ENCODE measurements around the gene POC1A. TPM values are rescaled to one million over a fixed set of nuclear protein-coding genes. Genes with fewer than 3 reads are reported as not detected.

Gene POC1A
- total RNA-seq, 2 experiments from 2014 or later, result 0.22 to 0.39 TPM

DNA sequence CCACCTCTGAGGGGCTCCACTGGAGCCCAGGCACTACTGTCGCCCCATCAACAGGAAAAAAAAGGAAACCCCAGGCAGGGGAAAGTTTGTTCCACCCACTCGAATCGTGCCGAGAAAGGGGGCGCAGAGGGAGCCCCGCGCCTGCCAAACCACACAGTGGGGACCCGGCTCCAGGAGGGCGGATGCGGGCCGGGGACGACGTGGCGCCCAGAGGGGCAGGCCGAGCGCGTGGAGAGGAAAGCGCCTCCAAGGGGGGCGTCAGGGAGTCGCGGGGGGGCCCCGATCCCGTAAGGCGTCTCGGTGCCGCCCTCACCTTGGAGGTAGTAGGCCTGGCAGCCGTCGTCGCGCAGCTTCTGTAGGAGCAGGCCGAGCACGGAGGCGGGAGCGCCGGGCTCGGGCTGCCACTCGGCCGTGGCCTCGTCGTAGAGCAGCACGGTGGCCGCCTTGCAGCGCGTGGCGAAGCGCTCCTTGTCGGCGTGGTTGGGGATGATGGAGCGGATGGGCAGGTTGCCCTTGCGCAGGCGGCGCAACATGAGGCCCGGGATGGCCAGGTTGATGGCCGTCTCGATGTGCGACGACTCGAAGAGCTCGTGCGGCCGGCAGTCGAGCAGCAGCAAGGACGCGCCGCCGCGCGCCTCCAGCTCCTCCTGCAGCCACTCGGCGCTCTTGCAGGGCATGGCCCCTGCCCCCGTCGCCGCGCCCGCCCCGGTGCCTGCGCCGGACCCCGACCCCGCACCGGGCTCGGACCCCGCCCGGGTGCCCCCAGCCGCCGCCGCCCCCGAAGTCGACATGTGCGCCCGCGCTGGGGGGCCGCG, 98.5 kb downstream of the POC1A start:
- Mint-ChIP-seq H3K27me3 (no peaks in the 10 kb centered on the region), H3K9me3 (no peaks in the 10 kb centered on the region), H3K4me3 (peak overlapping the region; percentile 93), H3K36me3 (ENCODE audit: low read depth) (peaks cover 46% of the 10 kb centered on the region), H3K4me1 (ENCODE audit: low read depth) (peaks cover 48% of the 10 kb centered on the region), H3K27ac (peak overlapping the region; percentile 89)
- H3K9me3 ChIP-seq (ENCODE audit: control insufficient read depth in 1 of 2, insufficient read depth in 1 of 2, low read length in 2 of 2), result no peaks in the 10 kb centered on the region
- peaks cover 13% of the 10 kb centered on the region for H3K36me3 ChIP-seq (ENCODE audit: insufficient read depth, low read length)
- DNase-seq, result peak in 13 of 14 experiments; percentile 22 to 82 (median 37)
- TF ChIP-seq, protein P1, sequence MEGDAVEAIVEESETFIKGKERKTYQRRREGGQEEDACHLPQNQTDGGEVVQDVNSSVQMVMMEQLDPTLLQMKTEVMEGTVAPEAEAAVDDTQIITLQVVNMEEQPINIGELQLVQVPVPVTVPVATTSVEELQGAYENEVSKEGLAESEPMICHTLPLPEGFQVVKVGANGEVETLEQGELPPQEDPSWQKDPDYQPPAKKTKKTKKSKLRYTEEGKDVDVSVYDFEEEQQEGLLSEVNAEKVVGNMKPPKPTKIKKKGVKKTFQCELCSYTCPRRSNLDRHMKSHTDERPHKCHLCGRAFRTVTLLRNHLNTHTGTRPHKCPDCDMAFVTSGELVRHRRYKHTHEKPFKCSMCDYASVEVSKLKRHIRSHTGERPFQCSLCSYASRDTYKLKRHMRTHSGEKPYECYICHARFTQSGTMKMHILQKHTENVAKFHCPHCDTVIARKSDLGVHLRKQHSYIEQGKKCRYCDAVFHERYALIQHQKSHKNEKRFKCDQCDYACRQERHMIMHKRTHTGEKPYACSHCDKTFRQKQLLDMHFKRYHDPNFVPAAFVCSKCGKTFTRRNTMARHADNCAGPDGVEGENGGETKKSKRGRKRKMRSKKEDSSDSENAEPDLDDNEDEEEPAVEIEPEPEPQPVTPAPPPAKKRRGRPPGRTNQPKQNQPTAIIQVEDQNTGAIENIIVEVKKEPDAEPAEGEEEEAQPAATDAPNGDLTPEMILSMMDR (IDR thresholded peaks at IDR 0.05), result no peak
- peak overlapping the region; percentile 97 for H3K4me3 ChIP-seq (ENCODE audit: low read length)
- ChIA-PET POLR2A (interaction anchor here (0.8 to 3.4 kb wide), 16 partner anchors 8 to 556 kb away, joined by 3 to 35 read pairs (median 4); partner anchors contain the start of genes ACY1, ALAS1, DCAF1 and POC1A), CTCF (interaction anchor here (0.9 to 2.1 kb wide), 8 partner anchors 53 to 99 kb away, joined by 3 to 16 read pairs (median 4); partner anchors contain the start of genes ABHD14B, POC1A and RPL29)
- no peaks in the 10 kb centered on the region for H3K27me3 ChIP-seq (ENCODE audit: control insufficient read depth in 1 of 2, insufficient read depth in 2 of 2, low read length in 2 of 2)
- peak; percentile 9 for ATAC-seq (ENCODE audit: poor library complexity)
- H3K4me1 ChIP-seq (ENCODE audit: insufficient read depth, low read length), result peaks cover 59% of the 10 kb centered on the region
- intact Hi-C loops (cut with DNase I, micrococcal nuclease), result loop anchor here (2.0 to 5.0 kb wide), 6 partner anchors 53 to 482 kb away; partner anchors contain the start of genes ALAS1 (in 1 of the 2), PARP3 (in 1 of the 2), TEX264 (in 1 of the 2) and UQCC5 (in 1 of the 2)
- peak overlapping the region; percentile 65 to 70 for H3K27ac ChIP-seq (ENCODE audit: low read depth in 1 of 2, low read length in 2 of 2)

DNA sequence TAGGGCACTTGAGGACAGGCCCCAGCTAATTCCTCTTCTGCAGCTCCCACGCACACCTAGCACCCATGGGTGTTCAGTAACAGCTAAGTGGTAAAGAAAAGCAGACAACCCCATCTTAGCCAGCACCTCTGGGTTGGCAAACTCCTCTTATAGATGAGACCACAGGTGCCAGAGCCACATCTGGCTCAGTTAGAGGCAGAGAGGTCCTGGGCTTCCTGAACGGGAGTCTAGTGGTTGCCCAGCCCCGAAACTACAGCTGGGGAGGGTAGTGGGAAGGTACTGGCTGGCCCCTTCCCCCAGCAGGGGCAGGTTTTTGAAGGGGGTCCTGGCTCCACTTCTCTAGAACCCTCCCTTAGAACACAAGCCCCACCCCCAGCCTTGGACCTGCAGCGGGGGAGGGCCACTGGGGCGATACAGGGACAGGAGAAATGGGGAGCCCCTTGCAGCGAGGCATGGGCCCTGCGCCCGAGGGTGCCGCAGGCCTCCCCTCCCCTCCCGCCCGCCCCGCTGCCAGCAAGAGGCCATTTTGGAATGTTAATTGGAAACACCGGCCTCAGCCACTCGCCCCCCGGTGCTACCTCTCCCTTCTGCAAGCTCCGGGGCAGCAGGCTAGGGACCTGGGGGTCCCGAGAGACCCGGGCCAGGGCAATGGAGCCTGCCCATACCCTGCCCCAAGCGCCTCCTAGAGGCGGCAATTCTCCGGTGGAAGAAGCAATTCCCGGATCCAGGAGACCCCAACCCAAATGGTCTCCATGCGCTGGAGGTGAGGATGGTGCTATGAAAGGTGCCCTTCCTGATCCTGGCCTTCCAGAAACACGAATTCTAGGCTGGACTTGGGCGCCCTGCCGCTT, 99.3 kb downstream of the POC1A start:
- H3K36me3 Mint-ChIP-seq (ENCODE audit: low read depth), result peaks cover 53% of the 10 kb centered on the region
- H3K9me3 ChIP-seq (ENCODE audit: control insufficient read depth in 1 of 2, insufficient read depth in 1 of 2, low read length in 2 of 2), result no peaks in the 10 kb centered on the region
- H3K4me1 ChIP-seq (ENCODE audit: insufficient read depth, low read length), result peaks cover 66% of the 10 kb centered on the region
- peak in 7 of 14 experiments; percentile 5 to 49 (median 25) for DNase-seq
- peak overlapping the region; percentile 76 to 83 for H3K27ac ChIP-seq (ENCODE audit: low read depth in 1 of 2, low read length in 2 of 2)
- ChIA-PET POLR2A (interaction anchor here (1.1 to 2.9 kb wide), 2 partner anchors 59 to 72 kb away, joined by 3 to 13 read pairs; partner anchors contain the start of genes ACY1 and RPL29), CTCF (interaction anchor here (1.7 to 2.1 kb wide), 2 partner anchors 66 to 68 kb away, joined by 6 to 10 read pairs; no protein-coding TSS in a partner anchor)
- intact Hi-C loops (cut with DNase I, micrococcal nuclease), result loop anchor here (2.0 to 5.0 kb wide), 5 partner anchors 52 to 482 kb away; partner anchors contain the start of genes ALAS1 (in 1 of the 2), TEX264 (in 1 of the 2) and UQCC5 (in 1 of the 2)
- peak overlapping the region; percentile 89 for H3K27ac Mint-ChIP-seq
- H3K9me3 Mint-ChIP-seq, result no peaks in the 10 kb centered on the region
- H3K4me3 ChIP-seq (ENCODE audit: low read length), result peak overlapping the region; percentile 97
- no peaks in the 10 kb centered on the region for H3K27me3 Mint-ChIP-seq
- ATAC-seq (ENCODE audit: poor library complexity), result no peak
- peaks cover 49% of the 10 kb centered on the region for H3K4me1 Mint-ChIP-seq (ENCODE audit: low read depth)
- H3K27me3 ChIP-seq (ENCODE audit: control insufficient read depth in 1 of 2, insufficient read depth in 2 of 2, low read length in 2 of 2), result no peaks in the 10 kb centered on the region
- peaks cover 22% of the 10 kb centered on the region for H3K36me3 ChIP-seq (ENCODE audit: insufficient read depth, low read length)
- H3K4me3 Mint-ChIP-seq, result peak overlapping the region; percentile 94
- TF ChIP-seq, protein P1 (IDR thresholded peaks at IDR 0.05), result peak; percentile 35

All from CD4-positive, alpha-beta T cell (primary cell).